WTC11 (cell line): Measurements from ENCODE around the gene COG4. TPM values are rescaled to one million over a fixed set of nuclear protein-coding genes. Genes with fewer than 3 reads are reported as not detected.

Source experiments
- ATAC-seq: fragments of 200-7000 bp; cut with Tn5 transposase; 2 replicates; pipeline ENCODE4 v1.10.0; 2021; ENCODE audit warnings: mild to moderate bottlenecking, moderate library complexity
- CTCF ChIA-PET: fragments of 300-600 bp; sonication (Branson Sonifier 250); formaldehyde crosslinking; loops from one replicate; lab custom pipeline; 2021; ENCODE audit warnings: antibody characterized with exemption; lab: Charles Lee
- POLR2A ChIA-PET: fragments of 350-600 bp; sonication (Branson Sonifier 250); formaldehyde crosslinking; loops from one replicate; lab custom pipeline; 2021; ENCODE audit warnings: antibody characterized with exemption; lab: Charles Lee
- DNase-seq: peaks from one replicate; pipeline ENCODE4 v3.0.0; 2021; ENCODE audit warnings: low spot score
- H3K27ac Mint-ChIP-seq: 2 replicates; pipeline ENCODE4 v1.8.0; 2021; ENCODE audit warnings: mixed read lengths
- H3K27me3 Mint-ChIP-seq: 2 replicates; pipeline ENCODE4 v1.8.0; 2021; ENCODE audit warnings: low read depth, mild to moderate bottlenecking, moderate library complexity, mixed read lengths
- H3K36me3 Mint-ChIP-seq: 2 replicates; pipeline ENCODE4 v1.8.0; 2021; ENCODE audit warnings: mixed read lengths
- H3K4me1 Mint-ChIP-seq: 2 replicates; pipeline ENCODE4 v1.8.0; 2022; ENCODE audit warnings: mixed read lengths
- H3K4me3 Mint-ChIP-seq: 2 replicates; pipeline ENCODE4 v1.8.0; 2021; ENCODE audit warnings: mild to moderate bottlenecking, moderate library complexity, mixed read lengths
- H3K9me3 Mint-ChIP-seq: 2 replicates; pipeline ENCODE4 v1.8.0; 2021; ENCODE audit warnings: mixed read lengths
- ETV6 ChIP-seq: sonication (generic); formaldehyde crosslinking; IDR thresholded peaks from 2 replicates; pipeline ENCODE4 v1.8.1; 2022; ENCODE audit warnings: mild to moderate bottlenecking, missing genetic modification reagents
- GRHL2 ChIP-seq: fragments of 250-450 bp; sonication (Bioruptor Pico); IDR thresholded peaks from 2 replicates; pipeline ENCODE4 v1.8.0; 2022; ENCODE audit warnings: mild to moderate bottlenecking, moderate library complexity; ENCODE audit not compliant: insufficient replicate concordance, severe bottlenecking
- JUN ChIP-seq: sonication (generic); formaldehyde crosslinking; IDR thresholded peaks from 2 replicates; pipeline ENCODE4 v1.8.0; 2023; ENCODE audit warnings: mild to moderate bottlenecking, missing genetic modification reagents
- NR1H2 ChIP-seq: sonication (generic); formaldehyde crosslinking; IDR thresholded peaks from 2 replicates; pipeline ENCODE4 v1.9.0; 2021; ENCODE audit warnings: mild to moderate bottlenecking, moderate library complexity, missing genetic modification reagents
- PRRX2 ChIP-seq: fragments of 250-450 bp; sonication (Bioruptor Pico); IDR thresholded peaks from 2 replicates; pipeline ENCODE4 v1.8.0; 2021; ENCODE audit warnings: mild to moderate bottlenecking
- SP1 ChIP-seq: sonication (generic); formaldehyde crosslinking; conservative IDR thresholded peaks from 2 replicates; pipeline ENCODE4 v1.8.1; 2022; ENCODE audit warnings: missing genetic modification reagents
- TEAD1 ChIP-seq: sonication (generic); formaldehyde crosslinking; IDR thresholded peaks from 2 replicates; pipeline ENCODE4 v1.8.0; 2022; ENCODE audit warnings: mild to moderate bottlenecking, missing genetic modification reagents
- ZNF121 ChIP-seq: sonication (generic); formaldehyde crosslinking; IDR thresholded peaks from 2 replicates; pipeline ENCODE4 v1.8.0; 2023; ENCODE audit warnings: missing genetic modification reagents
- ZNF232 ChIP-seq: sonication (generic); formaldehyde crosslinking; IDR thresholded peaks from 2 replicates; pipeline ENCODE4 v1.8.0; 2022; ENCODE audit warnings: mild to moderate bottlenecking, missing genetic modification reagents
- total RNA-seq: library from RNA; stranded (reverse); gene quantifications from 3 replicates; pipeline ENCODE4 v1.2.3, GENCODE V29; 2021
- TF ChIP-seq, protein P1 (sequence below): sonication (generic); formaldehyde crosslinking; IDR thresholded peaks from 2 replicates; pipeline ENCODE4 v1.8.0; 2022; ENCODE audit warnings: mild to moderate bottlenecking, missing genetic modification reagents
- TF ChIP-seq, protein P2 (sequence below): sonication (generic); formaldehyde crosslinking; IDR thresholded peaks from 2 replicates; pipeline ENCODE4 v1.8.0; 2022; ENCODE audit warnings: mild to moderate bottlenecking, missing genetic modification reagents
- TF ChIP-seq, protein P3 (sequence below): sonication (generic); formaldehyde crosslinking; IDR thresholded peaks from 2 replicates; pipeline ENCODE4 v1.8.1; 2022; ENCODE audit warnings: low read depth, mild to moderate bottlenecking, moderate library complexity, missing genetic modification reagents, borderline replicate concordance
- TF ChIP-seq, protein P4 (sequence below): sonication (generic); formaldehyde crosslinking; IDR thresholded peaks from 2 replicates; pipeline ENCODE4 v1.8.1; 2023; ENCODE audit warnings: mild to moderate bottlenecking, missing genetic modification reagents
- TF ChIP-seq, protein P5 (sequence below): sonication (generic); formaldehyde crosslinking; IDR thresholded peaks from 2 replicates; pipeline ENCODE4 v1.8.0; 2023; ENCODE audit warnings: missing genetic modification reagents
- TF ChIP-seq, protein P6 (sequence below): sonication (generic); formaldehyde crosslinking; IDR thresholded peaks from 2 replicates; pipeline ENCODE4 v1.8.1; 2023; ENCODE audit warnings: mild to moderate bottlenecking, missing genetic modification reagents, borderline replicate concordance
- TF ChIP-seq, protein P7 (sequence below): sonication (generic); formaldehyde crosslinking; IDR thresholded peaks from 2 replicates; pipeline ENCODE4 v1.8.1; 2022; ENCODE audit warnings: mild to moderate bottlenecking, missing genetic modification reagents, moderate library complexity, borderline replicate concordance
- TF ChIP-seq, protein P8 (sequence below): sonication (generic); formaldehyde crosslinking; IDR thresholded peaks from 2 replicates; pipeline ENCODE4 v1.8.0; 2023; ENCODE audit warnings: missing genetic modification reagents, mild to moderate bottlenecking, borderline replicate concordance

Gene COG4
- total RNA-seq, 1 experiment from 2014 or later = 56.6 TPM

DNA sequence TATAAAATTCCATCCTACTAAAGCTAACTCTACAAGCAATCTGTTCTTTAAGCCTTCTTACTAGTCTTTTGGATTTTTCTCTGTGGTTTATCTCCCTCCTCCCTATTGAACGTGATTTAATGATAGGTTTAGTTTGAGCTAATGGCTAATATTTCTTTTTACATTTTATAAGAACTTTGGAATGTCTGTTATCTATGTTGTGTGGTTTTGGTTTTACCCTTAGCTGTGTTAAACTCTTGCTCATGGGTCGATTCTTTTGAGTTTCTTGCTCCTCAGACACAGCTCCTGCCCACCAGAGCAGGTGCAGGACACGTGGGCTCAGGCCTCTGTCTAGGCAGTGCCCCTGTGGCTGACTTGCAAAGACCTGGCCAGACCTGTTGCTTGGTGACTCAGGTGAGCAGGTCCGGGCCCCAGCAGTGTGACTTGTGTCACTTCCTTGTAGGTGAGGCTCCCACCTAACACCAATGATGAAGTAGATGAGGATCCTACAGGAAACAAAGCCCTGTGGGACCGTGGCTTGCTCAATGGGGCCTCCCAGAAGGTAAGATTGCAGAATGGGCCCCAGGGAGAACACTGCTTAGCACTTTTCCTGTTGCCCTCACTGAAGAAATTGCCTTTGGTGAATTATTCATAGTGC is 45.4 kb upstream of the COG4 start:
- Mint-ChIP-seq H3K9me3 (no peaks in the 10 kb centered on the region), H3K4me3 (no peak overlapping the region), H3K4me1 (peaks cover 2% of the 10 kb centered on the region), H3K27me3 (no peaks in the 10 kb centered on the region), H3K27ac (0 out of 2 replicates have a peak overlapping the region, but pooled peaks have one; percentile 8), H3K36me3 (peaks cover 95% of the 10 kb centered on the region)
- ChIA-PET POLR2A (no interaction called here), CTCF (interaction anchor here (1.8 kb wide), 1 partner anchor 85 kb away, joined by 5 read pairs; no protein-coding TSS in a partner anchor)
- DNase-seq = no peak
- no peak for ATAC-seq
- TF ChIP-seq SP1 (no peak), JUN (no peak), ETV6 (CRISPR knock-in tag) (no peak), NR1H2 (CRISPR knock-in tag) (no peak), ZNF232 (no peak), ZNF121 (CRISPR knock-in tag) (no peak), PRRX2 (no peak)
- TF ChIP-seq, protein P1, sequence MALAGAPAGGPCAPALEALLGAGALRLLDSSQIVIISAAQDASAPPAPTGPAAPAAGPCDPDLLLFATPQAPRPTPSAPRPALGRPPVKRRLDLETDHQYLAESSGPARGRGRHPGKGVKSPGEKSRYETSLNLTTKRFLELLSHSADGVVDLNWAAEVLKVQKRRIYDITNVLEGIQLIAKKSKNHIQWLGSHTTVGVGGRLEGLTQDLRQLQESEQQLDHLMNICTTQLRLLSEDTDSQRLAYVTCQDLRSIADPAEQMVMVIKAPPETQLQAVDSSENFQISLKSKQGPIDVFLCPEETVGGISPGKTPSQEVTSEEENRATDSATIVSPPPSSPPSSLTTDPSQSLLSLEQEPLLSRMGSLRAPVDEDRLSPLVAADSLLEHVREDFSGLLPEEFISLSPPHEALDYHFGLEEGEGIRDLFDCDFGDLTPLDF (CRISPR knock-in tag) = no peak
- TF ChIP-seq, protein P2, sequence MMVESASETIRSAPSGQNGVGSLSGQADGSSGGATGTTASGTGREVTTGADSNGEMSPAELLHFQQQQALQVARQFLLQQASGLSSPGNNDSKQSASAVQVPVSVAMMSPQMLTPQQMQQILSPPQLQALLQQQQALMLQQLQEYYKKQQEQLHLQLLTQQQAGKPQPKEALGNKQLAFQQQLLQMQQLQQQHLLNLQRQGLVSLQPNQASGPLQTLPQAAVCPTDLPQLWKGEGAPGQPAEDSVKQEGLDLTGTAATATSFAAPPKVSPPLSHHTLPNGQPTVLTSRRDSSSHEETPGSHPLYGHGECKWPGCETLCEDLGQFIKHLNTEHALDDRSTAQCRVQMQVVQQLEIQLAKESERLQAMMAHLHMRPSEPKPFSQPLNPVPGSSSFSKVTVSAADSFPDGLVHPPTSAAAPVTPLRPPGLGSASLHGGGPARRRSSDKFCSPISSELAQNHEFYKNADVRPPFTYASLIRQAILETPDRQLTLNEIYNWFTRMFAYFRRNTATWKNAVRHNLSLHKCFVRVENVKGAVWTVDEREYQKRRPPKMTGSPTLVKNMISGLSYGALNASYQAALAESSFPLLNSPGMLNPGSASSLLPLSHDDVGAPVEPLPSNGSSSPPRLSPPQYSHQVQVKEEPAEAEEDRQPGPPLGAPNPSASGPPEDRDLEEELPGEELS (CRISPR knock-in tag) = no peak
- TF ChIP-seq, protein P3, sequence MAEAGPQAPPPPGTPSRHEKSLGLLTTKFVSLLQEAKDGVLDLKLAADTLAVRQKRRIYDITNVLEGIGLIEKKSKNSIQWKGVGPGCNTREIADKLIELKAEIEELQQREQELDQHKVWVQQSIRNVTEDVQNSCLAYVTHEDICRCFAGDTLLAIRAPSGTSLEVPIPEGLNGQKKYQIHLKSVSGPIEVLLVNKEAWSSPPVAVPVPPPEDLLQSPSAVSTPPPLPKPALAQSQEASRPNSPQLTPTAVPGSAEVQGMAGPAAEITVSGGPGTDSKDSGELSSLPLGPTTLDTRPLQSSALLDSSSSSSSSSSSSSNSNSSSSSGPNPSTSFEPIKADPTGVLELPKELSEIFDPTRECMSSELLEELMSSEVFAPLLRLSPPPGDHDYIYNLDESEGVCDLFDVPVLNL = no peak

DNA sequence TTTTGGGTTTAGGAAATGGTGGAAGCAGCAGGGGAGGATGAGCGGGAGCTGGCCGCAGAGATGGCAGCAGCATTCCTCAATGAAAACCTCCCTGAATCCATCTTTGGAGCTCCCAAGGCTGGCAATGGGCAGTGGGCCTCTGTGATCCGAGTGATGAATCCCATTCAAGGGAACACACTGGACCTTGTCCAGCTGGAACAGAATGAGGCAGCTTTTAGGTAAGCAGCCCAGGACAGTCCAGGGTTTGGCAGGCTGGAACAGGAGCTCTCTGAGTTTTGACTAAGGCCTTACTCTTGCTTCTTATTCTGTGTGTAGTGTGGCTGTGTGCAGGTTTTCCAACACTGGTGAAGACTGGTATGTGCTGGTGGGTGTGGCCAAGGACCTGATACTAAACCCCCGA is 41.7 kb upstream of the COG4 start:
- CTCF ChIA-PET = no interaction called here
- POLR2A ChIA-PET = interaction anchor here (1.5 kb wide), 1 partner anchor 42 kb away, joined by 4 read pairs; the partner anchor contains the start of genes COG4 and SF3B3
- H3K27ac Mint-ChIP-seq = no peak overlapping the region

More for the DNA sequence above, 41.7 kb upstream of the COG4 start:
- no peak for TF ChIP-seq JUN
- no peak for TF ChIP-seq TEAD1 (CRISPR knock-in tag)
- TF ChIP-seq, protein P4, sequence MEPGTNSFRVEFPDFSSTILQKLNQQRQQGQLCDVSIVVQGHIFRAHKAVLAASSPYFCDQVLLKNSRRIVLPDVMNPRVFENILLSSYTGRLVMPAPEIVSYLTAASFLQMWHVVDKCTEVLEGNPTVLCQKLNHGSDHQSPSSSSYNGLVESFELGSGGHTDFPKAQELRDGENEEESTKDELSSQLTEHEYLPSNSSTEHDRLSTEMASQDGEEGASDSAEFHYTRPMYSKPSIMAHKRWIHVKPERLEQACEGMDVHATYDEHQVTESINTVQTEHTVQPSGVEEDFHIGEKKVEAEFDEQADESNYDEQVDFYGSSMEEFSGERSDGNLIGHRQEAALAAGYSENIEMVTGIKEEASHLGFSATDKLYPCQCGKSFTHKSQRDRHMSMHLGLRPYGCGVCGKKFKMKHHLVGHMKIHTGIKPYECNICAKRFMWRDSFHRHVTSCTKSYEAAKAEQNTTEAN = no peak
- TF ChIP-seq, protein P5, sequence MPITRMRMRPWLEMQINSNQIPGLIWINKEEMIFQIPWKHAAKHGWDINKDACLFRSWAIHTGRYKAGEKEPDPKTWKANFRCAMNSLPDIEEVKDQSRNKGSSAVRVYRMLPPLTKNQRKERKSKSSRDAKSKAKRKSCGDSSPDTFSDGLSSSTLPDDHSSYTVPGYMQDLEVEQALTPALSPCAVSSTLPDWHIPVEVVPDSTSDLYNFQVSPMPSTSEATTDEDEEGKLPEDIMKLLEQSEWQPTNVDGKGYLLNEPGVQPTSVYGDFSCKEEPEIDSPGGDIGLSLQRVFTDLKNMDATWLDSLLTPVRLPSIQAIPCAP = no peak
- no peak for TF ChIP-seq GRHL2
- TF ChIP-seq, protein P6, sequence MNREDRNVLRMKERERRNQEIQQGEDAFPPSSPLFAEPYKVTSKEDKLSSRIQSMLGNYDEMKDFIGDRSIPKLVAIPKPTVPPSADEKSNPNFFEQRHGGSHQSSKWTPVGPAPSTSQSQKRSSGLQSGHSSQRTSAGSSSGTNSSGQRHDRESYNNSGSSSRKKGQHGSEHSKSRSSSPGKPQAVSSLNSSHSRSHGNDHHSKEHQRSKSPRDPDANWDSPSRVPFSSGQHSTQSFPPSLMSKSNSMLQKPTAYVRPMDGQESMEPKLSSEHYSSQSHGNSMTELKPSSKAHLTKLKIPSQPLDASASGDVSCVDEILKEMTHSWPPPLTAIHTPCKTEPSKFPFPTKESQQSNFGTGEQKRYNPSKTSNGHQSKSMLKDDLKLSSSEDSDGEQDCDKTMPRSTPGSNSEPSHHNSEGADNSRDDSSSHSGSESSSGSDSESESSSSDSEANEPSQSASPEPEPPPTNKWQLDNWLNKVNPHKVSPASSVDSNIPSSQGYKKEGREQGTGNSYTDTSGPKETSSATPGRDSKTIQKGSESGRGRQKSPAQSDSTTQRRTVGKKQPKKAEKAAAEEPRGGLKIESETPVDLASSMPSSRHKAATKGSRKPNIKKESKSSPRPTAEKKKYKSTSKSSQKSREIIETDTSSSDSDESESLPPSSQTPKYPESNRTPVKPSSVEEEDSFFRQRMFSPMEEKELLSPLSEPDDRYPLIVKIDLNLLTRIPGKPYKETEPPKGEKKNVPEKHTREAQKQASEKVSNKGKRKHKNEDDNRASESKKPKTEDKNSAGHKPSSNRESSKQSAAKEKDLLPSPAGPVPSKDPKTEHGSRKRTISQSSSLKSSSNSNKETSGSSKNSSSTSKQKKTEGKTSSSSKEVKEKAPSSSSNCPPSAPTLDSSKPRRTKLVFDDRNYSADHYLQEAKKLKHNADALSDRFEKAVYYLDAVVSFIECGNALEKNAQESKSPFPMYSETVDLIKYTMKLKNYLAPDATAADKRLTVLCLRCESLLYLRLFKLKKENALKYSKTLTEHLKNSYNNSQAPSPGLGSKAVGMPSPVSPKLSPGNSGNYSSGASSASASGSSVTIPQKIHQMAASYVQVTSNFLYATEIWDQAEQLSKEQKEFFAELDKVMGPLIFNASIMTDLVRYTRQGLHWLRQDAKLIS (CRISPR knock-in tag) = no peak
- TF ChIP-seq, protein P7, sequence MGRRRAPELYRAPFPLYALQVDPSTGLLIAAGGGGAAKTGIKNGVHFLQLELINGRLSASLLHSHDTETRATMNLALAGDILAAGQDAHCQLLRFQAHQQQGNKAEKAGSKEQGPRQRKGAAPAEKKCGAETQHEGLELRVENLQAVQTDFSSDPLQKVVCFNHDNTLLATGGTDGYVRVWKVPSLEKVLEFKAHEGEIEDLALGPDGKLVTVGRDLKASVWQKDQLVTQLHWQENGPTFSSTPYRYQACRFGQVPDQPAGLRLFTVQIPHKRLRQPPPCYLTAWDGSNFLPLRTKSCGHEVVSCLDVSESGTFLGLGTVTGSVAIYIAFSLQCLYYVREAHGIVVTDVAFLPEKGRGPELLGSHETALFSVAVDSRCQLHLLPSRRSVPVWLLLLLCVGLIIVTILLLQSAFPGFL = no peak
- TF ChIP-seq, protein P8, sequence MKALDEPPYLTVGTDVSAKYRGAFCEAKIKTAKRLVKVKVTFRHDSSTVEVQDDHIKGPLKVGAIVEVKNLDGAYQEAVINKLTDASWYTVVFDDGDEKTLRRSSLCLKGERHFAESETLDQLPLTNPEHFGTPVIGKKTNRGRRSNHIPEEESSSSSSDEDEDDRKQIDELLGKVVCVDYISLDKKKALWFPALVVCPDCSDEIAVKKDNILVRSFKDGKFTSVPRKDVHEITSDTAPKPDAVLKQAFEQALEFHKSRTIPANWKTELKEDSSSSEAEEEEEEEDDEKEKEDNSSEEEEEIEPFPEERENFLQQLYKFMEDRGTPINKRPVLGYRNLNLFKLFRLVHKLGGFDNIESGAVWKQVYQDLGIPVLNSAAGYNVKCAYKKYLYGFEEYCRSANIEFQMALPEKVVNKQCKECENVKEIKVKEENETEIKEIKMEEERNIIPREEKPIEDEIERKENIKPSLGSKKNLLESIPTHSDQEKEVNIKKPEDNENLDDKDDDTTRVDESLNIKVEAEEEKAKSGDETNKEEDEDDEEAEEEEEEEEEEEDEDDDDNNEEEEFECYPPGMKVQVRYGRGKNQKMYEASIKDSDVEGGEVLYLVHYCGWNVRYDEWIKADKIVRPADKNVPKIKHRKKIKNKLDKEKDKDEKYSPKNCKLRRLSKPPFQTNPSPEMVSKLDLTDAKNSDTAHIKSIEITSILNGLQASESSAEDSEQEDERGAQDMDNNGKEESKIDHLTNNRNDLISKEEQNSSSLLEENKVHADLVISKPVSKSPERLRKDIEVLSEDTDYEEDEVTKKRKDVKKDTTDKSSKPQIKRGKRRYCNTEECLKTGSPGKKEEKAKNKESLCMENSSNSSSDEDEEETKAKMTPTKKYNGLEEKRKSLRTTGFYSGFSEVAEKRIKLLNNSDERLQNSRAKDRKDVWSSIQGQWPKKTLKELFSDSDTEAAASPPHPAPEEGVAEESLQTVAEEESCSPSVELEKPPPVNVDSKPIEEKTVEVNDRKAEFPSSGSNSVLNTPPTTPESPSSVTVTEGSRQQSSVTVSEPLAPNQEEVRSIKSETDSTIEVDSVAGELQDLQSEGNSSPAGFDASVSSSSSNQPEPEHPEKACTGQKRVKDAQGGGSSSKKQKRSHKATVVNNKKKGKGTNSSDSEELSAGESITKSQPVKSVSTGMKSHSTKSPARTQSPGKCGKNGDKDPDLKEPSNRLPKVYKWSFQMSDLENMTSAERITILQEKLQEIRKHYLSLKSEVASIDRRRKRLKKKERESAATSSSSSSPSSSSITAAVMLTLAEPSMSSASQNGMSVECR (CRISPR knock-in tag) = no peak
- H3K4me1 Mint-ChIP-seq = no peaks in the 10 kb centered on the region
- no peaks in the 10 kb centered on the region for H3K27me3 Mint-ChIP-seq
- no peak for DNase-seq
- ATAC-seq = no peak; the same call in 1 of the 2 replicates
- H3K36me3 Mint-ChIP-seq = peaks cover 95% of the 10 kb centered on the region
- no peaks in the 10 kb centered on the region for H3K9me3 Mint-ChIP-seq
- no peak overlapping the region for H3K4me3 Mint-ChIP-seq
